AG09309 (cell line): ENCODE data around the gene AMOT.

Source experiments
- DNase-seq: peaks from one replicate; pipeline ENCODE4 v3.0.0-alpha.2; 2010; ENCODE audit warnings: low read depth
- H3K4me3 ChIP-seq: 2 replicates; pipeline ENCODE4 v1.5.1; 2011; ENCODE audit warnings: mild to moderate bottlenecking, low read depth, low read length, moderate library complexity; ENCODE audit not compliant: control insufficient read depth
- CTCF ChIP-seq: IDR thresholded peaks from 2 replicates; pipeline ENCODE4 v1.5.1; 2011; ENCODE audit warnings: mild to moderate bottlenecking, low read depth, low read length, inconsistent platforms; ENCODE audit not compliant: insufficient read depth, control insufficient read depth; ENCODE audit errors: missing control alignments

AMOT gene

GRCh38 chrX:112789931-112790330, 50.7 kb downstream of the AMOT start:
- no peak overlapping the region for H3K4me3 ChIP-seq
- DNase-seq = no peak
- no peak for TF ChIP-seq CTCF

GRCh38 chrX:112786076-112786475, 54.6 kb downstream of the AMOT start:
- no peak overlapping the region for H3K4me3 ChIP-seq
- DNase-seq = no peak
- TF ChIP-seq CTCF = no peak

- H3K4me3 ChIP-seq = no peak overlapping the region
- DNase-seq = no peak
- no peak for TF ChIP-seq CTCF
Observed at GRCh38 chrX:112785344-112785743, 55.3 kb downstream of the AMOT start.

- H3K4me3 ChIP-seq = no peak overlapping the region
- no peak for TF ChIP-seq CTCF
- no peak for DNase-seq
Observed at GRCh38 chrX:112784692-112785091, 55.9 kb downstream of the AMOT start.

- TF ChIP-seq CTCF = no peak
- no peak overlapping the region for H3K4me3 ChIP-seq
- DNase-seq = no peak
Observed at GRCh38 chrX:112779139-112779538, 61.5 kb downstream of the AMOT start.

GRCh38 chrX:112774651-112775293, 65.9 kb downstream of the AMOT start:
- DNase-seq = no peak
- no peak for TF ChIP-seq CTCF
- H3K4me3 ChIP-seq = no peak overlapping the region

GRCh38 chrX:112774142-112774541, 66.5 kb downstream of the AMOT start:
- DNase-seq = no peak
- no peak overlapping the region for H3K4me3 ChIP-seq
- TF ChIP-seq CTCF = no peak
